Activated CD4-positive, alpha-beta T cell treated with anti-CD3 and anti-CD28 coated beads, Interleukin-2, Interleukin-6, amounts not matched to agents 100 ng/mL and 50 ng/mL, durations not matched to agents 16 hours and 8 hours (primary cell): ENCODE data around the gene ACTN4.

Source experiments
- DNase-seq: peaks from one replicate; pipeline ENCODE4 v3.0.0-alpha.2; 2020

The ACTN4 gene

DNA sequence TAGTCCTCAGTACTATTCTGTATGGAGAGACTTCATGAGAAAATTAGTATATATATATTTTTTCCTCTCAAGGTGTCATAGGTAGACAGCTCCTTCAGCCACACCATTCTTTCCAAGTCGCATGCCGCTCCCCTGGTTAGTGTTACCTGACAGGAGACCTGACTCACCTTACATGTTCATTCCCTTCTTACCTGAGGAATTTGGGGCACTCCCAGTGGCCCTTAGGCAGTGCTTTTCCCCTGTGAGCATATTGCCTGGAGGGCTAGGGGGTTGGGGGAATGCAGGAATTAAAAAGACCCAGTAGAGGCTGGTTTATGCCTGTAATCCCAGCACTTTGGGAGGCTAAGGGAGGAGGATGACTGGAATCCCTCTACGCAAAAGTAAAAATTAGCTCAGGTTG lies 9.0 kb upstream of the ACTN4 start:
- no peak for DNase-seq

DNA sequence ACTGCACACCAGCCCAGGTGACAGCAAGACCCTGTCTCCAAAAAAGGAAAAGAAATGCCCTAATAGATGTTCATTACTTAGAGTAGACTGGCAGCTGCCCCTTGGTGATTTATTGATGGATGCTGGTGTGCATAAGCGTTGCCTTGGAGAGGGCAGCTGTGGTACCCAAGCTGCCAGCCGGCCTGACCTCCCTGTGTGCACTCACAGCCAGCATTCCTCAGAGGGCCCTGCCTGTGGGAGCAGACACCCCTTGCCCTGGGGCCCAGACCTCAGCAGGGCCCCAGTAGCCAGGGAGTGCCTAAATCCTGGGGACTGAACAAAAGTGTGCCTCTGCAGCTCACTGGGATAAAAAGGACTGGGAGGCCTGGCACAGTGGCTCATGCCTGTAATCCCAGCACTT lies 7.8 kb upstream of the ACTN4 start:
- DNase-seq = no peak

DNA sequence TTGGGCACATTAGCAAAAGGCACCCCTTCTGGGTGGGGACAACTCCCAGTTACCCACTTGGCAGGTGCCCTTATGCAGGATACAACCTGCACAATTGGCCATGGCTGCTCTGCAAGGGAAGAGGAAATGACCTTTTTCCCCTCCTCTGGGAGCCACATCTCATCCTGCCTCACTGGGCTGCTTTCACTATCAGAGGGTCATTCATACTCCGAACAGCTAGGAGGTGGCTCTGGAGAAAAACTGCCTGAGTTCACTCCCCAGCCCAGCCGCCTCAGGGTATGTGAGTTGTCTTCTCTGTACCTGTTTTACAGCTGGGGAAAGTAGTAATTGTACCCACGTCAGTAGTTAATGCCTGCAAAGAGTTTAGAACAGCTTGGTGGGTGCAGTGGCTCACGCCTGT lies 7.1 kb upstream of the ACTN4 start:
- DNase-seq = no peak

DNA sequence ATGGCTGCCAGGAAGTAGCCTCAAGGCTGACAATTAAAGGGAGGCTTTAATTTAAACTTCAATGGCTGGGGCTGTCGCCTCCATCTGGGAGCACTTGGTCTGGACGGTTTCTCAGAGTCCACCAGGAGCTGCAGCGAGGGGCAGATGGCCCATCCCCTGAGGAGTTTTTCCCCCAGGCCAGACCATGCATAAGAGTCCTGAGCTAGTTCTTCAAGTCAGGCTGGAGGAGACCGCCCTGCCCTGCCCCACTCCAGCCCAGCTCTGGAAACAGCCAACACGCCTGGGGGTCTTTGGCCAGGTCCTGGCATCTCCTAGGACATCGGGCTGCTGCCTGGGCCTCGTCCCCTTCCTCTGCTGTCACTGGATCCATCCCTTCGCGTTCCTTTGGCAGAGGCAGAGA lies 5.3 kb upstream of the ACTN4 start:
- DNase-seq = no peak

- no peak for DNase-seq
Observed at GRCh38 chr19:38644719-38645118, 2.7 kb upstream of the ACTN4 start.

DNA sequence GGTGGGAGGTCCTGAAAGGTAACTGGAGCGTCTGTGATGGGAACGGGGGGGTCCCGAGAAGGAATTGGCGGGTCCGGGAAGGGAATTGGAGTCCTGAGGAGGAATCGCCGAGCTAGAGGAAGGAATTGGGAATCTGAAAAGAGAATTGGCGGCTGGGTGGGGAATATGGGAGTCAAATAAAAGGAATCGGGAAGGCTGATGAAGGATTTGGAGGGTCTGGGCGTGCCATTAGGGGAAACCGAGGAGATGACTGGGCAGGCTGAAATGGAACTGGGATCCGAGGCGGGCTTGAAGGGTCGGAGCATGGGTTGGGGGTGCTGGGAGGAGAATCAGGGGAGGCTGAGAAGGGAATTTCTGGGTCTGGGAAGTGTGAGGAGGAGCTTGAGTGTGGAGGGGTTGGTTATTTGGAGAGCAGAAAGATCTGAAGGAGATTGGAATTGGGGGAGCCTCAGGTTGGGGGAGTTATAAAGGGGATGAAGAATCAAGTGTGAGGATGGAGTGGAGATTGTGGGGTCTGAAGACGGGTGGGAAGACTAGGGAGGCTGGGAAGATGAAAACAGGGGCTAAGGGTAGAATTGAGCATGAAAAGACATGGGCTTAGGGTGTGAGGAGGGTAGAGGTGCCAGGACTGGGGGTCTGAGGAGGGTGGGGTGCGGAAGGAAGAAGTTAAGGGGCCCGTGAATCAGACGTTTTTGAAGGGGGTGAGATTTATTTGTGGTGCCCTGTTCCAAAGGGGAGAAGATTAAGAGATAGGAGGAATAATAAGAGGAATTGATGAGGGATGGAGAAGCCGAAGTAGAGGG lies 718 bp downstream of the ACTN4 start:
- no peak for DNase-seq

- DNase-seq = no peak
Observed at GRCh38 chr19:38648769-38649304, 1.4 kb downstream of the ACTN4 start.

GRCh38 chr19:38649305-38650171 lies 2.1 kb downstream of the ACTN4 start:
- DNase-seq = no peak

GRCh38 chr19:38650172-38650775 lies 2.8 kb downstream of the ACTN4 start:
- DNase-seq = no peak

DNA sequence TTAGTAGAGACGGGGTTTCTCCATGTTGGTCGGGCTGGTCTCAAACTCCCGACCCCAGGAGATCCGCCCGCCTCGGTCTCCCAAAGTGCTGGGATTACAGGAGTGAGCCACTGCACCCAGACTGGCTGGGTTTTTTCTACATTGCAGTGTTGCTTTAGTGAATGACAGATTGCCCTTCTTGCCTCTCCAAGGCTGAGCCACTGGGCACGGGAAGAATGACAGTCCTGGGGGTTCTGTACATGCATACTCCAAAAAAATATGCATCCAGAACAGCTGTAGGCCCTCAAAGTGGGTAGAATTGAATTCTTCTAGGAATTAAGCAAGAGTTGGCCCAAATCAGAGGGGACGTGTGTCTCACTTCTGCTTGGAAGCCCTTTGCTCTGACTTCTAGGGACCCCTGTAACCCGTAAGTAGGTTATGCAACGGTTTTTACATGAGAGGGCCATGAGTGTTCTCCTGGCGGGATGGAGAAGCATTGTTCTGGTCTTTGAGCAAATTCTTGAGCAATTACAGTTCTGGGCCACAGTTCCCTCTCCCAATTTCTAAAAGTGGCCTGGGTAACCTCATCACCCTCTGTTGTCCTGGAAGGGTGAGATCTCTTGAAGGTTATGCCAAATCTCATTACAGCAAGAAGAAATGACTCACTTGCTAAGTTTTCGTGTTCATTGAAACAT lies 3.6 kb downstream of the ACTN4 start:
- DNase-seq = no peak

GRCh38 chr19:38653028-38653571 lies 5.7 kb downstream of the ACTN4 start:
- no peak for DNase-seq

DNA sequence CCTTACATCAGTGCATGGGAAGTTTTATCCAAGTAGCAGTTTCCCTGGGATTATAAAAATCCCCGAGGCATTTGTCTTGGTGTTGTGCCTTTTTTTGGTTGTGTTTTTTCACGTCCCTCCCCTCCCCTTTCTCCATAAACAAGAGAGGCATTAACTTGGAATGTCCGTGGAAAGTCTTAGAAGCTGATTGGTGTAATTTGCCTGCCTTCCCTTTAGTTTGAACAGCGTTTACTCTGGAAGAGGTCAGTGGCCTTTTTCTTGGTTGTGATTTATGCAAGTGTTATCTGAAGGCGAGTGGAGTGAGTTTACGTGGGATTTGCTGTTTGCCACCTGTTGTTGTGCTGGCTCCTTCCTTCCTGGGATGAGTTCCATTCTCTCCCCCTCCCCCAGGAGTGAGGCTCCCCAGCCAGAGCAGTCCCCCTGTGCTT lies 7.2 kb downstream of the ACTN4 start:
- no peak for DNase-seq

DNA sequence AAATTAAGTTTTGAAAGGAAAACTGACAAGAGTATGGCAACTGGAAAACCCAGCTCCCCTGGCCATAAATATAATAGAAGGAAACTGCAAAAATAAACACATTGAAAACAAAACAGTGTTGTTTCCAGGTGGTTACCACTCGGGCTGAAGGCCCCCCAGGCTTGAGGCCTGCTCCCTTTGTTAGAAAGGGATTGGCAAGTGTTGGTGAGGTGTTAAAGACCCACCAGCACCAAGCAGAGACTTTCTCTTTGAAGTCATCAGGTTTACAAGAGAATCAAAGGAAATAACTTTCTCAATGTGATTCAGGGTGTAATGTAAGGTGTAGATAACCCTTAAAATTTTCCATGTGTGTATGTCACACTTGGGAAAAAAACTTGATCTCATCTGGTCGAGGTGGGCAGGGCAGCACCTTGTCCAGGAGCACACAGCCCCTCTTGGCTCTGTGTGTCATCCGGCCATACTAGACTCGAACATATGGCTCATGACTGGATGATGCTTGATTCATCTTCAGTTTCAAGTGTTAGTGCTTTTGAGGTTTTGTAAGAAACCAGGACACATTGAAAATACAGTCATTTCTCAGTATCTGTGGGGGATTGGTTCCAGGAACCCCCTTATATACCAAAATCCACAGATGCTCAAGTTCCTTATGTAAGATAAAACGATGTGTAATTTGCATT lies 7.8 kb downstream of the ACTN4 start:
- DNase-seq = peak; percentile 83

DNA sequence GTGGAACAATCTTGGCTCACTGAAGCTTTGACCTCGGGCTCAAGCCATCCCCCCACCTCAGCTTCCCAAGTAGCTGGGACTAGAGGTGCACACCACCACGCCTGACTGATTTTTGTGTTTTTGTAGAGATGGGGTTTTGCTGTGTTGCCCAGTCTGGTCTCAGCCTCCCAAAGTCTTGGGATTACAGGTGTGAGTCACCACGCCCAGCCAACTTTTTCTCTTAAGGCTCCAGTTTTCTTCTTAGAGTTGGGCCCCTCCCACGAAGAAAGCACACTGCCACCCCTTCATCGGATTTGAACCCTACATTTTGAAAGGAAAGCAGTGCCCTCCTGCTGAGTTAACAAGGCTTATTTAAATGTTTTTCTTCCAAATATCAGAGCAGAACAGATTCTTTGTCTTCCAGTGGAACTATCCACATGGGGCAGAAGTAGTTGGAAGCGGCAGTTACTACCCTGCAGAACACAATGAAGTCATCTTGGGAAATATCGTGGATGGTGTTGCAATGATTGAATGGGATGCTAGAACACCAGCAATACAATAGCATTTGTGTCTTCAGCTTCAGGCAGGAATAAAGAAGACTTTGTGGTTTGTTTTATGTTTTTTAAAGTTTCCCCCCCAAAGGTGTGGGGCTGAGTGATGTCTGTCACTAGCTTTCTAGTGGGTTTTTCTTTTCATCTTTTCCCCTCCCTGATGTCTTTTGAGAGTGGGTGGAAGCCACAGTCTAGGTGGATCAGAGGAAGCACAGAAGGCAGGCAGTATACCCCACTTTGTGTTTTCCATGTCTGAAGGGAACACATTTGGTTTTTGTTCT lies 8.9 kb downstream of the ACTN4 start:
- peak; percentile 43 for DNase-seq

GRCh38 chr19:38657633-38658222 lies 10.3 kb downstream of the ACTN4 start:
- peak; percentile 63 for DNase-seq

GRCh38 chr19:38658462-38659306 lies 11.2 kb downstream of the ACTN4 start:
- DNase-seq = no peak

- DNase-seq = no peak
Observed at GRCh38 chr19:38660724-38661123, 13.3 kb downstream of the ACTN4 start.

- no peak for DNase-seq
Observed at GRCh38 chr19:38661136-38661535, 13.7 kb downstream of the ACTN4 start.

DNA sequence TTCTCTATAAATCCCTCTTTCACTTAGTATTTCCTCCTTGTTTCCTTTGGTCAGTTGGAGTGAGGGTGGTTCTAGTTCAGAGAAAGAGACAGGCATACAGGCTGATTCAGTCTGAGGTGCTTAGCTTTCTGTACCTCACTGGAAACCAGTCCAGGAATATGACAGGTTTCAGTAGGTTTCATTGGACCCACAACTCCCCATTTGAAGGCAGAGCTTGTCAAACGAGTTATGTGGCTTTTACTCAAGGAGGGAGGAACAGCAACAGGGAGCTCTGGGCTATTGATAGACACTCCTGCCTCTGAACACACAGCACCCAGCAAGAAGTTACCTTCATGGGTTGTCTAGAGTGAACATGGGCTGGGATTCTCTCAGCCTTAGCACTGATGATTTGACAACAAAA lies 14.5 kb downstream of the ACTN4 start:
- no peak for DNase-seq
